ENCODE data around the gene APAF1. TPM values are rescaled to one million over a fixed set of nuclear protein-coding genes. Genes with fewer than 3 reads are reported as not detected.

APAF1 gene
- total and polyA plus RNA-seq, 2 donors (not counting 1 experiment from before 2014, with no cell fraction given), result 9.1 to 36.9 TPM

GRCh38 chr12:98669751-98670150, 24.7 kb downstream of the APAF1 start:
- Mint-ChIP-seq H3K27ac (no peak overlapping the region), H3K27me3 (no peaks in the 10 kb centered on the region), H3K4me1 (peaks cover 1% of the 10 kb centered on the region), H3K9me3 (ENCODE audit: insufficient read depth) (no peaks in the 10 kb centered on the region), H3K4me3 (no peak overlapping the region)
- H3K27me3 ChIP-seq (replicated peaks in 1 of 4; ENCODE audit: control extremely low read depth in 1 of 4, control insufficient read depth in 3 of 4, insufficient read depth in 4 of 4, low read length in 3 of 4), result no peaks in the 10 kb centered on the region
- H3K36me3 ChIP-seq (replicated peaks in 1 of 2; ENCODE audit: control extremely low read depth in 1 of 2, control insufficient read depth in 1 of 2, extremely low read depth in 1 of 2, insufficient read depth in 2 of 2, low read length in 1 of 2), result peaks cover 24 to 61% of the 10 kb centered on the region in 2 experiments
- intact Hi-C loops (cut with micrococcal nuclease), result no loop called here
- H4K20me1 ChIP-seq (ENCODE audit: control insufficient read depth, insufficient read depth, low read length, poor library complexity, severe bottlenecking), result no peaks in the 10 kb centered on the region
- no peak overlapping the region for H2AFZ ChIP-seq (ENCODE audit: insufficient read depth, low read depth, low read length, poor library complexity, severe bottlenecking)
- no peak overlapping the region for H3K4me3 ChIP-seq (ENCODE audit: control extremely low read depth in 1 of 5, extremely low read depth in 1 of 5, insufficient read depth in 1 of 5, low read depth in 2 of 5, low read length in 4 of 5)
- ChIA-PET CTCF (interaction anchor here (0.6 kb wide), 1 partner anchor 103 kb away, joined by 3 read pairs; no protein-coding TSS in a partner anchor), POLR2A (no interaction called here)
- H3K79me2 ChIP-seq (ENCODE audit: control insufficient read depth, insufficient read depth, low read length), result no peaks in the 10 kb centered on the region
- H3K27ac ChIP-seq (ENCODE audit: low read length in 2 of 2), result no peak overlapping the region
- DNase-seq (no peak), ATAC-seq (ENCODE audit: low read depth) (no peak)
- TF ChIP-seq CTCF (IDR thresholded peaks at IDR 0.05), result no peak
- H3K4me1 ChIP-seq (ENCODE audit: control insufficient read depth in 2 of 2, insufficient read depth in 2 of 2, low read length in 2 of 2), result no peaks in the 10 kb centered on the region
- H3K9me3 ChIP-seq (ENCODE audit: control extremely low read depth in 1 of 3, control insufficient read depth in 2 of 3, insufficient read depth in 1 of 3, low read length in 2 of 3), result no peaks in the 10 kb centered on the region
- WGBS (ENCODE audit: insufficient coverage), result 92% methylated on average over 1 of the region's 3 CpGs
- H3K4me2 ChIP-seq (replicated peaks; ENCODE audit: low read depth, low read length, poor library complexity, severe bottlenecking), result no peak overlapping the region
- H3K9ac ChIP-seq (ENCODE audit: low read length), result no peak overlapping the region

GRCh38 chr12:98671459-98671858, 26.4 kb downstream of the APAF1 start:
- H3K4me1 Mint-ChIP-seq, result peaks cover 1% of the 10 kb centered on the region
- CTCF ChIA-PET, result interaction anchor here (1.3 kb wide), 1 partner anchor 105 kb away, joined by 4 read pairs; no protein-coding TSS in a partner anchor
- H3K4me2 ChIP-seq (replicated peaks; ENCODE audit: low read depth, low read length, poor library complexity, severe bottlenecking), result no peak overlapping the region
- no peaks in the 10 kb centered on the region for H3K79me2 ChIP-seq (ENCODE audit: control insufficient read depth, insufficient read depth, low read length)
- DNase-seq (no peak), ATAC-seq (ENCODE audit: low read depth) (no peak)
- H3K4me3 Mint-ChIP-seq, result no peak overlapping the region
- no peak overlapping the region for H2AFZ ChIP-seq (ENCODE audit: insufficient read depth, low read depth, low read length, poor library complexity, severe bottlenecking)
- POLR2A ChIA-PET, result no interaction called here
- H3K27ac Mint-ChIP-seq, result no peak overlapping the region
- no peak overlapping the region for H3K4me3 ChIP-seq (ENCODE audit: control extremely low read depth in 1 of 5, extremely low read depth in 1 of 5, insufficient read depth in 1 of 5, low read depth in 2 of 5, low read length in 4 of 5)
- H3K9me3 Mint-ChIP-seq (ENCODE audit: insufficient read depth), result no peaks in the 10 kb centered on the region
- no peaks in the 10 kb centered on the region for H3K27me3 ChIP-seq (replicated peaks in 1 of 4; ENCODE audit: control extremely low read depth in 1 of 4, control insufficient read depth in 3 of 4, insufficient read depth in 4 of 4, low read length in 3 of 4)
- H3K9ac ChIP-seq (ENCODE audit: low read length), result no peak overlapping the region
- H3K27me3 Mint-ChIP-seq, result no peaks in the 10 kb centered on the region
- WGBS (ENCODE audit: insufficient coverage), result 100% methylated on average over 1 of the region's 7 CpGs
- no peaks in the 10 kb centered on the region for H4K20me1 ChIP-seq (ENCODE audit: control insufficient read depth, insufficient read depth, low read length, poor library complexity, severe bottlenecking)
- TF ChIP-seq CTCF (IDR thresholded peaks at IDR 0.05) (no peak), EZH2 (IDR thresholded peaks at IDR 0.05; ENCODE audit: borderline replicate concordance, insufficient read depth, low read depth, low read length, poor library complexity, severe bottlenecking) (no peak)
- no peaks in the 10 kb centered on the region for H3K9me3 ChIP-seq (ENCODE audit: control extremely low read depth in 1 of 3, control insufficient read depth in 2 of 3, insufficient read depth in 1 of 3, low read length in 2 of 3)
- H3K27ac ChIP-seq (ENCODE audit: low read length in 2 of 2), result no peak overlapping the region
- H3K36me3 ChIP-seq (replicated peaks in 1 of 2; ENCODE audit: control extremely low read depth in 1 of 2, control insufficient read depth in 1 of 2, extremely low read depth in 1 of 2, insufficient read depth in 2 of 2, low read length in 1 of 2), result peaks cover 20 to 48% of the 10 kb centered on the region in 2 experiments
- intact Hi-C loops (cut with micrococcal nuclease), result no loop called here
- H3K4me1 ChIP-seq (ENCODE audit: control insufficient read depth in 2 of 2, insufficient read depth in 2 of 2, low read length in 2 of 2), result no peaks in the 10 kb centered on the region
